Spleen (tissue), 11 donors: Measurements from ENCODE around the gene MGA. TPM values are rescaled to one million over a fixed set of nuclear protein-coding genes. Genes with fewer than 3 reads are reported as not detected.

Experiments used
- DNase-seq: peaks from one replicate; pipeline ENCODE4 v3.0.0-alpha.2; 2020
- H3K27ac ChIP-seq, 8 donors: fragments of 200-600 bp; sonication (generic) in 7 of 8; 1 replicate in 4 of 8; 2 replicates in 4 of 8; pipeline versions ENCODE4 v1.5.0 to v1.8.0; 2016 to 2021; ENCODE audit warnings: inconsistent platforms in 4 of 8, mild to moderate bottlenecking in 4 of 8, moderate library complexity in 1 of 8
- H3K27me3 ChIP-seq, 7 donors: fragments of 200-600 bp; sonication (generic) in 6 of 7; replicated peaks in 1 of 7; 1 replicate in 4 of 7; 2 replicates in 3 of 7; pipeline versions ENCODE4 v1.5.0 to v1.8.0; 2016 to 2021; ENCODE audit warnings: inconsistent platforms in 3 of 7, mild to moderate bottlenecking in 1 of 7
- H3K36me3 ChIP-seq, 6 donors: fragments of 200-600 bp; sonication (generic) in 5 of 6; 1 replicate in 4 of 6; 2 replicates in 2 of 6; pipeline versions ENCODE4 v1.5.0 to v1.8.0; 2016 to 2021; ENCODE audit warnings: inconsistent platforms in 2 of 6
- H3K4me1 ChIP-seq, 6 donors: fragments of 200-600 bp; sonication (generic) in 5 of 6; 1 replicate in 3 of 6; 2 replicates in 3 of 6; pipeline versions ENCODE4 v1.5.0 to v1.8.0; 2016 to 2021; ENCODE audit warnings: inconsistent platforms in 3 of 6
- H3K4me3 ChIP-seq, 8 donors: fragments of 200-600 bp; sonication (generic) in 7 of 8; 1 replicate in 4 of 8; 2 replicates in 4 of 8; pipeline versions ENCODE4 v1.5.0 to v1.8.0; 2016 to 2021; ENCODE audit warnings: inconsistent platforms in 4 of 8, mild to moderate bottlenecking in 4 of 8, moderate library complexity in 2 of 8
- H3K9me3 ChIP-seq, 8 donors: fragments of 200-600 bp; sonication (generic) in 7 of 8; 1 replicate in 4 of 8; 2 replicates in 4 of 8; pipeline versions ENCODE4 v1.5.0 to v1.8.0; 2016 to 2021; ENCODE audit warnings: inconsistent platforms in 4 of 8
- POLR2A ChIP-seq, 3 donors: fragments of 450-650 bp; IDR thresholded peaks; one replicate each; pipeline ENCODE4 v1.5.1; 2017; ENCODE audit warnings: antibody characterized with exemption in 3 of 3, mild to moderate bottlenecking in 1 of 3
- POLR2AphosphoS5 ChIP-seq, 3 donors: sonication (generic); formaldehyde crosslinking; IDR thresholded peaks; one replicate each; pipeline ENCODE4 v1.5.1; 2017; ENCODE audit warnings: antibody characterized with exemption in 3 of 3
- WGBS, 5 donors: extraction: QIAGEN DNeasy Blood & Tissue Kit in 3 of 5; methylation state at CpG; one replicate each; pipeline versions ENCODE4 v1.1.5 to v1.1.7; 2013 to 2018; 5-methylcytosine and 5-hydroxymethylcytosine counted together
- intact Hi-C: fragments of 100-400 bp; cut with DNase I; formaldehyde crosslinking; loops from one replicate; pipeline ENCODE4 v1.15.0; 2023; ENCODE audit warnings: low total_unique reads
- polyA plus RNA-seq, 3 donors: library from polyadenylated mRNA; stranded (reverse); fragments of 200-250 nt; gene quantifications; one replicate each; pipeline ENCODE4 v1.2.1, GENCODE V29; 2013
- total RNA-seq, 7 donors: library from RNA; depleted of rRNA in 3 of 7; stranded (reverse); fragments of >200 nt in 3 of 7; fragmentation: NEBNext Ultra II Directional in 4 of 7; extraction: Animal tissue kit (Norgen Biotek cat#: 25700) in 4 of 7; gene quantifications; one replicate each; pipeline versions ENCODE4 v1.1.0 to v1.2.1, GENCODE V29; 2016 to 2021
- TF ChIP-seq, protein P1 (sequence below), 11 experiments: fragments of 200-600 bp in 7 of 11; fragments of 450-650 bp in 4 of 11; sonication (generic) in 4 of 11; IDR thresholded peaks in 8 of 11; conservative IDR thresholded peaks in 3 of 11; 1 replicate in 7 of 11; 2 replicates in 4 of 11; pipeline versions ENCODE4 v1.4.0 to v1.8.0; 2016 to 2021; ENCODE audit warnings: antibody characterized with exemption in 11 of 11, inconsistent platforms in 4 of 11, mild to moderate bottlenecking in 1 of 11
- donor health status: healthy with polysubstance abuse.
- donor health status: DM: no; HTN: no; CAD: no; lungs with moderate emphysema.
- donor health status: DM: no; HTN: no; CAD: no.
- donor health status: Bipolar disorder and iron deficiency.
- donor health status: healthy.
- donor health status: DM: no; HTN: no; CAD: no.
- donor health status: DM: yes; HTN: yes; CAD: no.

Gene MGA
- total and polyA plus RNA-seq, 10 donors, result 2.7 to 67.7 (median 51.7) TPM

DNA sequence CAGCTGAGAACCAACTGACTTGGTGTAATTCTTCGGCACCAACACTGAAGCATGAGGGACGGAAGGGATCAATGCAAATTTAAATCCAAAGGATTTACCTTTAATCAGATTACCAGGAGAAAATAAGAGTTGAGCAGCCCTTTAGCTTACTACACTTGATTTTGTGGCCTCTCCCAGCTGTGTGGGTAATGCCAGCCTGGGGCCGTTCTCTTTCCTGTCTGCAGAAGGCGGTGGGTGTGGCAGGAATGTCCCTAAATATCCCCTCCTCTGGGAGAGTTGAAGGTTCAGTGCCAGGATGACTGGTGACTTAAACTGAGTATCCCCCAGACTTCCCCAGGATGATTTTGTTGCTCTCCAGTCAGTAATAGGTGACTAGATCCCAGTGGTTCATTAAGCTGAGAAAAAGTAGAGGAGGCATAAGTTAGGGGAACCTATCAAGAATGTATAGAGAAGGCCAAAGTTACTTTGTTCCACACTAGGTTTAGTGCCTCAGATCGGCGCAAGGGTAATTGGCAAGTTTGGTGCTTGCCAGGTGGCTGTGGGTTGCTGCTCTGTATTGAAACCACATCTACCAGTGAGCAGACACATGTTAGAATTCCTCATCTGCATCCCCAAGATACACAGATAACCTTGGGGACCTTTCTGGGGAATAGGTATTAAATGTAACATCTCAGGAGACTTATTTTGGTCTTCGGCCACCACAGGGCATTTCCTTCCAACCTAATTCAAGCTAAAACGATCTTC lies 137.2 kb downstream of the MGA start:
- peaks cover 9 to 33% (median 20%) of the 10 kb centered on the region in 6 donors for H3K4me1 ChIP-seq
- H3K9me3 ChIP-seq, result no peaks in the 10 kb centered on the region
- no peaks in the 10 kb centered on the region for H3K27me3 ChIP-seq
- peak overlapping the region in 5 of 8 donors; percentile 51 to 73 (median 67) for H3K27ac ChIP-seq
- intact Hi-C loops, result no loop called here
- TF ChIP-seq, protein P1, sequence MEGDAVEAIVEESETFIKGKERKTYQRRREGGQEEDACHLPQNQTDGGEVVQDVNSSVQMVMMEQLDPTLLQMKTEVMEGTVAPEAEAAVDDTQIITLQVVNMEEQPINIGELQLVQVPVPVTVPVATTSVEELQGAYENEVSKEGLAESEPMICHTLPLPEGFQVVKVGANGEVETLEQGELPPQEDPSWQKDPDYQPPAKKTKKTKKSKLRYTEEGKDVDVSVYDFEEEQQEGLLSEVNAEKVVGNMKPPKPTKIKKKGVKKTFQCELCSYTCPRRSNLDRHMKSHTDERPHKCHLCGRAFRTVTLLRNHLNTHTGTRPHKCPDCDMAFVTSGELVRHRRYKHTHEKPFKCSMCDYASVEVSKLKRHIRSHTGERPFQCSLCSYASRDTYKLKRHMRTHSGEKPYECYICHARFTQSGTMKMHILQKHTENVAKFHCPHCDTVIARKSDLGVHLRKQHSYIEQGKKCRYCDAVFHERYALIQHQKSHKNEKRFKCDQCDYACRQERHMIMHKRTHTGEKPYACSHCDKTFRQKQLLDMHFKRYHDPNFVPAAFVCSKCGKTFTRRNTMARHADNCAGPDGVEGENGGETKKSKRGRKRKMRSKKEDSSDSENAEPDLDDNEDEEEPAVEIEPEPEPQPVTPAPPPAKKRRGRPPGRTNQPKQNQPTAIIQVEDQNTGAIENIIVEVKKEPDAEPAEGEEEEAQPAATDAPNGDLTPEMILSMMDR (IDR thresholded peaks at IDR 0.05 in 8 of 11, conservative IDR thresholded peaks at IDR 0.05 in 3 of 11), result no peak
- TF ChIP-seq POLR2A (IDR thresholded peaks at IDR 0.05) (no peak), POLR2AphosphoS5 (IDR thresholded peaks at IDR 0.05) (no peak)
- WGBS, 5 donors, result 71 to 78% (median 76%) methylated on average over 8 of the region's 8 CpGs
- no peak overlapping the region for H3K4me3 ChIP-seq
- H3K36me3 ChIP-seq, result peaks cover 0 to 31% (median 18%) of the 10 kb centered on the region in 6 donors
- DNase-seq, result no peak

DNA sequence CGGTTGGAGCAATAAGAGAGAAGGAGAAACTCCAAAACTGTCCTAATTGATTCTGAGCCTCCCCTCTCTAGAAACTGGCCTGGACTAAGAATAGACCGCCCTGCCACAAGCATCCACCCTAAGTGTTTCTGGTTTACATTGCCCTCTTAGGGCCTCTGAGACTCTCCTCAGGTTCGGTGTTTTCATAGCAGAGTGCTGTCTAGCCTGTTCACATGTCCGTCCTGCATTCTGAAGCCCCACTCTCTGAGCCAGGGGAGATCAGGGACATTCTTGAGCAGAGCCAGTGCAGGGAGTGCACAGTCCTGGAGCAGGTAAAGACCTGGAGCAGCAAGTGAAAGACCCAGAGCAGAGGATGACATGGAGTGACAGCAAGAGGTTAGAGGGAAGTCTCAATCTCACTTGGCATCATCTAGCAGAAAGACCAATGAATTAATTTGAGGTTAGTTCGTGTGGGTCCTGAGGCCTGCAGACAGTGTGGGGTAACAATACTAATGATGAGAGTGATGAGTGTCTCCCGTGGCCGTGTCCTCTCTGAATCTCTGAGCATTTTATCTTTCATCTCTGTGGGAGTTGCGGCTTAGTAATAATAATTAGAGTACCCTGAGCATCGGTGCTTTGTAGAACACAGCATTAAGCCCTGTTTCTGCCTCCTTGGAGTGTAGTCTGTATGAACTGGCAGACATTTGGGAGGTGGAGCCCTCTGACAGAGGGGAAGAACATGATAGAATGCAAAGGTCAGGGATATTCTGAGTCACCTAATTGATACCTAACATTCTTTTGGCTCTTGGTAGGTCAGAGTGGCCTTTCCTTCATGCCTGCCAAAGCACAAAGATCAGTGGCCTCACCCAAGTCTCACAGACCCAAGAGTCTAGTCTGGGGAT lies 138.6 kb downstream of the MGA start:
- H3K4me1 ChIP-seq, result peaks cover 9 to 29% (median 20%) of the 10 kb centered on the region in 6 donors
- H3K9me3 ChIP-seq, result no peaks in the 10 kb centered on the region
- no peaks in the 10 kb centered on the region for H3K27me3 ChIP-seq
- no peak for TF ChIP-seq POLR2A (IDR thresholded peaks at IDR 0.05)
- H3K36me3 ChIP-seq, result peaks cover 0 to 37% (median 19%) of the 10 kb centered on the region in 6 donors
- intact Hi-C loops, result no loop called here
- H3K27ac ChIP-seq, result no peak overlapping the region
- no peak for DNase-seq
- no peak overlapping the region for H3K4me3 ChIP-seq
- WGBS, 5 donors, result 78 to 89% (median 87%) methylated on average over 9 of the region's 9 CpGs

DNA sequence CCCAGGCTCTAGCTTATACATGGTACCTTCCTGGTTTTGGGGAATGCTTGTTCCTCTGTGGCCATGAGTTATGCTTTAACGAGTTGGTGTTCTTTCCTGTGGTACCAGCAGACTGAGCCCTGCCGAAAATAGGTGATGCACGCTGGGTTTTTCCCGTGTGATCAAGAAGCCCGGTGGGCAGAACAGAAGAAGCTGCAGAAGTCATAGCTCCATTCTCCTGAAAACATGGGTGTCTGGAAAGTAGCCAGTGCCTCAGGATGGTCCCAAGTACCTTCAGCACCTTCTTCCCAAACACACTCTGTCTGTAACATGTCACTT lies 139.2 kb downstream of the MGA start:
- Histone ChIP-seq H3K27ac (no peak overlapping the region), H3K9me3 (no peaks in the 10 kb centered on the region), H3K36me3 (peaks cover 0 to 37% (median 19%) of the 10 kb centered on the region in 6 donors), H3K27me3 (no peaks in the 10 kb centered on the region), H3K4me3 (no peak overlapping the region), H3K4me1 (peaks cover 9 to 29% (median 20%) of the 10 kb centered on the region in 6 donors)
- 64 to 76% (median 72%) methylated on average over 5 of the region's 5 CpGs for WGBS, 5 donors
- no peak for TF ChIP-seq POLR2AphosphoS5 (IDR thresholded peaks at IDR 0.05)
- TF ChIP-seq, protein P1 (IDR thresholded peaks at IDR 0.05 in 8 of 11, conservative IDR thresholded peaks at IDR 0.05 in 3 of 11), result no peak
- TF ChIP-seq POLR2A (IDR thresholded peaks at IDR 0.05), result no peak
- intact Hi-C loops, result no loop called here
- no peak for DNase-seq

DNA sequence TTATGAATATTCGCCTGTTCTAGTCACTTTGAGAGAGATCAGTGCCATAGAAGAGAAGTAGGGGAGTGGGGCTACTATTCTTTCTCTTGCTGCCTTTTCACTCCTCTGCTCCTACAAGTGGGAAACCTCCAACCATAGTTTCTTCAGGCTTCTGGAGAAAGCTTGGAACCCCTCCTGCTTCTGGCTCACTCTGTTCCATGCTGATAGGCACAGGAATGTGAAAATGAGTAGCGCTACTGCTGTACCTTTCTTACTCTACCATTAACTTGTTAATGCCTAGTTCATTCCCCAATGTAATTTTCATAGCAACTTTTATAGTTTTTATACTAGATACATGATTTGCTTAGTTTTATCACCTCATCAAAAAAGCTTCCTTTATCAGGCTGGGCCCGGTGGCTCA lies 141.0 kb downstream of the MGA start:
- WGBS, 5 donors, result 96 to 99% (median 98%) methylated on average over 3 of the region's 3 CpGs
- H3K27me3 ChIP-seq, result no peaks in the 10 kb centered on the region
- peaks cover 0 to 47% (median 19%) of the 10 kb centered on the region in 6 donors for H3K36me3 ChIP-seq
- H3K27ac ChIP-seq, result no peak overlapping the region
- no peaks in the 10 kb centered on the region for H3K9me3 ChIP-seq
- intact Hi-C loops, result no loop called here
- TF ChIP-seq, protein P1 (IDR thresholded peaks at IDR 0.05 in 8 of 11, conservative IDR thresholded peaks at IDR 0.05 in 3 of 11), result no peak
- TF ChIP-seq POLR2AphosphoS5 (IDR thresholded peaks at IDR 0.05) (no peak), POLR2A (IDR thresholded peaks at IDR 0.05) (no peak)
- no peak for DNase-seq
- no peak overlapping the region for H3K4me3 ChIP-seq
- H3K4me1 ChIP-seq, result peaks cover 2 to 16% (median 12%) of the 10 kb centered on the region in 6 donors
